Stomach (tissue), 9 donors: Measurements from ENCODE around the gene ARHGEF1. TPM values are rescaled to one million over a fixed set of nuclear protein-coding genes. Genes with fewer than 3 reads are reported as not detected.

Experiments
- DNase-seq, 2 donors: peaks; one replicate each; pipeline versions ENCODE4 v3.0.0 to v3.0.0-alpha.2; 2013 to 2019
- H3K27ac ChIP-seq, 5 donors: fragments of 200-600 bp in 4 of 5; sonication (generic) in 4 of 5; one replicate each; pipeline ENCODE4 v1.5.1; 2013 to 2019; ENCODE audit warnings: mild to moderate bottlenecking in 1 of 5, moderate library complexity in 1 of 5
- H3K27me3 ChIP-seq, 3 donors: fragments of 200-600 bp; sonication (generic); one replicate each; pipeline ENCODE4 v1.5.1; 2017 to 2019; ENCODE audit warnings: mixed run types in 1 of 3
- H3K36me3 ChIP-seq, 4 donors: fragments of 200-600 bp; sonication (generic); 1 replicate in 3 of 4; 2 replicates in 1 of 4; pipeline ENCODE4 v1.5.1; 2016 to 2019
- H3K4me1 ChIP-seq, 4 donors: fragments of 200-600 bp; sonication (generic); one replicate each; pipeline ENCODE4 v1.5.1; 2016 to 2019
- H3K4me3 ChIP-seq, 4 donors: fragments of 200-600 bp; sonication (generic) in 3 of 4; one replicate each; pipeline ENCODE4 v1.5.1; 2016 to 2019; ENCODE audit warnings: mild to moderate bottlenecking in 1 of 4
- H3K9me3 ChIP-seq, 4 donors: fragments of 200-600 bp; sonication (generic); one replicate each; pipeline ENCODE4 v1.5.1; 2016 to 2019
- CTCF ChIP-seq, 7 experiments: fragments of 450-650 bp in 4 of 7; fragments of 200-600 bp in 3 of 7; sonication (generic) in 3 of 7; IDR thresholded peaks; one replicate each; pipeline ENCODE4 v1.5.1; 2016 to 2019; ENCODE audit warnings: antibody characterized with exemption in 7 of 7, control low read depth in 2 of 7, mild to moderate bottlenecking in 1 of 7
- EP300 ChIP-seq: sonication (generic); formaldehyde crosslinking; IDR thresholded peaks from one replicate; pipeline ENCODE4 v1.6.1; 2017; ENCODE audit warnings: antibody characterized with exemption
- POLR2A ChIP-seq, 4 donors: fragments of 450-650 bp; IDR thresholded peaks; one replicate each; pipeline ENCODE4 v1.6.1; 2016; ENCODE audit warnings: antibody characterized with exemption in 4 of 4, control low read depth in 2 of 4, mild to moderate bottlenecking in 1 of 4, moderate library complexity in 1 of 4
- POLR2AphosphoS5 ChIP-seq, 3 donors: sonication (generic); formaldehyde crosslinking; IDR thresholded peaks; one replicate each; pipeline ENCODE4 v1.6.1; 2016; ENCODE audit warnings: antibody characterized with exemption in 3 of 3
- WGBS, 5 donors: extraction: QIAGEN DNeasy Blood & Tissue Kit in 3 of 5; methylation state at CpG; one replicate each; pipeline versions ENCODE4 v1.1.5 to v1.1.7; 2013 to 2018; 5-methylcytosine and 5-hydroxymethylcytosine counted together
- intact Hi-C: fragments of 100-400 bp; cut with DNase I; formaldehyde crosslinking; loops from one replicate; pipeline ENCODE4 v1.15.1; 2023; ENCODE audit warnings: low total_unique reads
- polyA plus RNA-seq, 3 donors: library from polyadenylated mRNA; stranded (reverse); fragments of 200-250 nt; gene quantifications; one replicate each; pipeline ENCODE4 v1.2.3, GENCODE V29; 2013
- total RNA-seq, 5 donors: library from RNA; depleted of rRNA; stranded (reverse); fragments of >200 nt; gene quantifications; one replicate each; pipeline versions ENCODE4 v1.1.0 to v1.2.3, GENCODE V29; 2014 to 2016
- donor health status: healthy with polysubstance abuse.
- donor health status: Bipolar disorder and iron deficiency.
- donor health status: healthy.

The ARHGEF1 gene
- total and polyA plus RNA-seq, 8 donors: 40.8 to 329 (median 143) TPM

DNA sequence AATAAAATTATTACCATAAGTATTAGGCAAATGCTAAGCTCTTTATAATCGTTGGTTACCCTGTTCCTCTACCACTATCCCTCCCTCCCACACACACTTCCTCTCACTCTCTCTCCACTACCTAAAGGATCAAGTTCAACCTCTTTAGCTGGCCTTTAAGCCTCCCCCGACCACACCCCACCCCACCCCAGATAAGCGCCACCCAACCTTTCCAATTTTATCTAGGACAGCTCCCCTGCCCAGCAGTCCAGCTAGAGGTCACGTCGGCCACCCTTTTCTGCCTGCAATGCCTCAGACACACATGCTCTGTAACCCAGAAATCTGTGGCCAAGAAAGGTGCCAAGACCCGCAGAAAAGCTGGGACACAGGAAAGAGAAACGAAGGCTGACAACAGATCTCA lies 39.6 kb upstream of the ARHGEF1 start:
- DNase-seq: no peak
- TF ChIP-seq POLR2A (IDR thresholded peaks at IDR 0.05) (no peak), EP300 (no peak), POLR2AphosphoS5 (IDR thresholded peaks at IDR 0.05) (no peak), CTCF (IDR thresholded peaks at IDR 0.05) (no peak)
- H3K27me3 ChIP-seq: peaks cover 0 to 43% (median under 1%) of the 10 kb centered on the region in 3 donors
- no peaks in the 10 kb centered on the region for H3K36me3 ChIP-seq
- intact Hi-C loops: no loop called here
- peaks cover 0 to 5% (median 0%) of the 10 kb centered on the region in 4 donors for H3K4me1 ChIP-seq
- H3K27ac ChIP-seq: no peak overlapping the region
- 20 to 45% (median 35%) methylated on average over 7 of the region's 7 CpGs for WGBS, 5 donors
- no peak overlapping the region for H3K4me3 ChIP-seq
- no peaks in the 10 kb centered on the region for H3K9me3 ChIP-seq

GRCh38 chr19:41844601-41845000 lies 38.4 kb upstream of the ARHGEF1 start, which contains the start of gene LYPD4:
Gene LYPD4 (minus strand): TSS chr19:41844683. CDS start chr19:41839285, 5,398 bp downstream.
- Histone ChIP-seq H3K27me3 (peaks cover 0 to 35% (median 0%) of the 10 kb centered on the region in 3 donors), H3K27ac (no peak within 1 kb of the TSS), H3K9me3 (no peaks in the 10 kb centered on the region), H3K4me3 (no peak within 1 kb of the TSS), H3K4me1 (peaks cover 0 to 5% (median 0%) of the 10 kb centered on the region in 4 donors), H3K36me3 (no peaks in the 10 kb centered on the region)
- 77 to 86% (median 81%) methylated on average over 27 to 30 of the region's 30 CpGs for WGBS, 5 donors
- no peak for DNase-seq
- intact Hi-C loops: no loop called here
- TF ChIP-seq POLR2A (IDR thresholded peaks at IDR 0.05) (no peak), EP300 (no peak), POLR2AphosphoS5 (IDR thresholded peaks at IDR 0.05) (no peak), CTCF (IDR thresholded peaks at IDR 0.05) (no peak)

DNA sequence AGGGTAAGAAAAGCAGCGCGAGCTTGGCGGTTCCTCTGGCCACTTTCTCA lies 38.2 kb upstream of the ARHGEF1 start, which contains the start of gene DMRTC2:
Gene DMRTC2, plus strand, starts transcription at position 42 of the 50 bp plus-strand sequence. CDS start 2,387 bp downstream, outside the sequence.
- Histone ChIP-seq H3K9me3 (no peaks in the 10 kb centered on the region), H3K27me3 (peaks cover 0 to 32% (median 0%) of the 10 kb centered on the region in 3 donors), H3K4me3 (no peak within 1 kb of the TSS), H3K27ac (no peak within 1 kb of the TSS), H3K4me1 (peaks cover 0 to 5% (median 0%) of the 10 kb centered on the region in 4 donors), H3K36me3 (no peaks in the 10 kb centered on the region)
- 93 to 98% (median 97%) methylated on average over 3 of the region's 3 CpGs for WGBS, 5 donors
- no peak for DNase-seq
- TF ChIP-seq POLR2A (IDR thresholded peaks at IDR 0.05): no peak
- no peak for TF ChIP-seq EP300
- TF ChIP-seq CTCF (IDR thresholded peaks at IDR 0.05): no peak
- no peak for TF ChIP-seq POLR2AphosphoS5 (IDR thresholded peaks at IDR 0.05)
- intact Hi-C loops: no loop called here

GRCh38 chr19:41845051-41845590 lies 37.9 kb upstream of the ARHGEF1 start:
- WGBS, 5 donors: 81 to 85% (median 83%) methylated on average over 16 to 23 of the region's 23 CpGs
- Histone ChIP-seq H3K36me3 (no peaks in the 10 kb centered on the region), H3K27ac (no peak overlapping the region), H3K4me3 (no peak overlapping the region), H3K27me3 (peaks cover 0 to 30% (median 0%) of the 10 kb centered on the region in 3 donors), H3K9me3 (no peaks in the 10 kb centered on the region), H3K4me1 (peaks cover 0 to 5% (median 0%) of the 10 kb centered on the region in 4 donors)
- intact Hi-C loops: no loop called here
- TF ChIP-seq CTCF (IDR thresholded peaks at IDR 0.05) (no peak), POLR2A (IDR thresholded peaks at IDR 0.05) (no peak), EP300 (no peak), POLR2AphosphoS5 (IDR thresholded peaks at IDR 0.05) (no peak)
- DNase-seq: peak in 1 of 2 donors; percentile 37
